Astrocyte of the cerebellum (primary cell): ENCODE measurements around the gene RIMOC1.

Experiments used
- DNase-seq: peaks from one replicate; pipeline ENCODE4 v3.0.0-alpha.2; 2011; ENCODE audit warnings: low read depth
- H3K4me3 ChIP-seq: 2 replicates; pipeline ENCODE4 v1.5.1; 2011; ENCODE audit warnings: mild to moderate bottlenecking, low read depth, low read length, moderate library complexity
- in situ Hi-C: cut with HindIII; loops from 2 replicates; pipeline ENCODE4 v1.10.0; 2017; ENCODE audit warnings: low sequenced_read_pairs
- TF ChIP-seq, protein P1 (sequence below): IDR thresholded peaks from 2 replicates; pipeline ENCODE4 v1.5.1; 2012; ENCODE audit warnings: low read length, low read depth, moderate library complexity, mild to moderate bottlenecking; ENCODE audit errors: missing control alignments

RIMOC1 gene

DNA sequence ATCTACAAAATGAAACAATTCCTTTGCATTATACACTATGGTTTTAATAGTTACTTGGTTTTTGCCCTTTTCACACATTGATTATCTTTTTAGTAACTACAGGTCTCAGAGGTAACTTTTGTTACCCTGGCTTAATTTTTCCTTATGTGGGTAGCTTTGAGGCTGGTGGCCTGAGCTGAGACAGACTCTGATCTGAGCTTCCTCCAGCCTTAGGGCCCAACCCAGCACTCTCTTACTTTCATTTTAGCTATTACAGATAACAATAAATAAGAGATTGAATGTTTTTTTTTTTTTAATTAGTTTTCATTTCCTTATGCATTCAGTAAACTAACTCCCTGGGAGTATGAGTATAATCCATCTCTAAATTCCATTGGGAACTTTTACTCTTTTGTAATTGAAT is 18.9 kb upstream of the RIMOC1 start:
- TF ChIP-seq, protein P1, sequence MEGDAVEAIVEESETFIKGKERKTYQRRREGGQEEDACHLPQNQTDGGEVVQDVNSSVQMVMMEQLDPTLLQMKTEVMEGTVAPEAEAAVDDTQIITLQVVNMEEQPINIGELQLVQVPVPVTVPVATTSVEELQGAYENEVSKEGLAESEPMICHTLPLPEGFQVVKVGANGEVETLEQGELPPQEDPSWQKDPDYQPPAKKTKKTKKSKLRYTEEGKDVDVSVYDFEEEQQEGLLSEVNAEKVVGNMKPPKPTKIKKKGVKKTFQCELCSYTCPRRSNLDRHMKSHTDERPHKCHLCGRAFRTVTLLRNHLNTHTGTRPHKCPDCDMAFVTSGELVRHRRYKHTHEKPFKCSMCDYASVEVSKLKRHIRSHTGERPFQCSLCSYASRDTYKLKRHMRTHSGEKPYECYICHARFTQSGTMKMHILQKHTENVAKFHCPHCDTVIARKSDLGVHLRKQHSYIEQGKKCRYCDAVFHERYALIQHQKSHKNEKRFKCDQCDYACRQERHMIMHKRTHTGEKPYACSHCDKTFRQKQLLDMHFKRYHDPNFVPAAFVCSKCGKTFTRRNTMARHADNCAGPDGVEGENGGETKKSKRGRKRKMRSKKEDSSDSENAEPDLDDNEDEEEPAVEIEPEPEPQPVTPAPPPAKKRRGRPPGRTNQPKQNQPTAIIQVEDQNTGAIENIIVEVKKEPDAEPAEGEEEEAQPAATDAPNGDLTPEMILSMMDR: no peak
- DNase-seq: no peak
- in situ Hi-C loops: no loop called here
- H3K4me3 ChIP-seq: no peak overlapping the region

DNA sequence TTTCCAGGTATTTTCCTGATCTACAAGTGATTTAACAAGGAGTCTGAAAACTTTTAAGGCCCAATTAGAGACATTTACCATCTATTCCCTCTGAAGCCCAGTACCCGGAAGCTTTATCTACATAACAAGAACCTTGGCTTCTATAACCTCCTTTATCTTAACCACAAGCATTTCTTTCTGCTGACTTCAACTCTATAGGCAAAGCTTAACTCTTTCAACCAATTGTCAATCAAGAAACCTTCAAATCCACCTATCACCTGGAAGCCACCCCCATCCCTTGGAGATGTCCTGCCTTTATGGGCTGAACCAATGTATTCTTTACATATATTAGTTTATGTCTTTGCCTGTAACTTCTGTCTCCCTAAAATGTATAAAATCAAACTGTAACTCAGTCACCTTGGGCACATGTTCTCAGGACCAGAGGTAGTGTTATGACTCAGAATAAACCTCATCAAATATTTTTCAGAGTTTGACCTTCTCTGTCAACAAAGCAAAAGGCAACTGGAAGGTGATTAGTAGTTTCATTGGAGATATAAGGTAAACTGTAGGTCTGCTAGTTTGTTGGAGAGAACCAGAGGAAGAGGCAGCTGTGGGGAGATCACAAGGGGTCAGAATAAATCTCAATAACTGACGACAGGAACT is 13.0 kb upstream of the RIMOC1 start:
- H3K4me3 ChIP-seq: no peak overlapping the region
- in situ Hi-C loops: no loop called here
- DNase-seq: no peak
- TF ChIP-seq, protein P1: no peak

DNA sequence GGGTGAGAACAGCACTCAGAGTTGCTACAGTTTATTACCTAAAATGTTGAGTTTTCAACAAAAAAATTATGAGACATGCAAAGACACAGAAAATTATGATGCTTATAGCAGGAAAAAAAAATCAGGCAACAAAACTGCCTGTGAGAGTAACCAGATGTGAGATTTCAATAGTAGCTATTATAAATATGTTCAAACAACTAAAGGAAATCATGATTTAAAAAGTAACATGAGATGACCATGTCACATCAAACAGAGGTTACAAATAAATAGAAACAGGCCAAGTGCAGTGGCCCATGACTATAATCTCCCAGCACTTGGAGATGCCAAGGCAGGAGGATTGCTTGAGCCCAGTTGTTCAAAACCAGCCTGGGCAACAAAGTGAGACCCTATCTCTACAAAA is 12.1 kb upstream of the RIMOC1 start:
- no peak for DNase-seq
- in situ Hi-C loops: no loop called here
- no peak overlapping the region for H3K4me3 ChIP-seq
- TF ChIP-seq, protein P1: no peak

DNA sequence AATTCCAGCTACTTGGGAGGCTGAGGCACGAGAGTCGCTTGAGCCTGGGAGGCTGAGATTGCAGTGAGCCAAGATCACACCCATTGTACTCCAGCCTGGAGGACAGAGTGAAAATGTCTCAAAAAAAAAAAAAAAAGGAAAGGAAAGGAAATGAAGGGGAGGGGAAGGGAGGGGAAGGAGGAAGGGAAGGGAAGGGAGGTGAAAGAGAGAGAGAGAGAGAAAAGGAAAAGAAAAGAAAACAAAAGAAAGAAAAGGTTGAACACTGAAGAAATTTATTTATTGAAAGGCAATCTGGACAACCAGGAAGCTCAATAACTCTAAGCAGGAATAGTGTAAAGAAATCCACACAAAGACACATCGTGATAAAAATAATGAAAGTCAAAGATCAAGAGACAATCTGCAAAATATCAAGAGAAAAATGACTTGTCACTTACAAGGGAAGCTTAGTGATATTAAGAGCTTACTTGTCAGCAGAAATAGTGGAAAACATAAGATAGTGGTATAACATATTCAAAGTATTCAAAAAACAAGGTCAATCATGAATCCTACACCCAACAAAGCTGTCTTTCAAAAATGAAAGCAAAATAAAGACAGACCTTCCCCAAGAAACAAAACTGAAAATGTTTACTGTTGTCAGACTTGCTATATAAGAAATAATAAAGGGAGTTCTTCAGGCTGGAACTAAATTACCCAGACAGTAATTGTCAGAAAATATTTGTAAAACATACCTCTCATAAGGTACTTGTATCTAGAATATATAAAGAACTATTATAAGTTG is 10.9 kb upstream of the RIMOC1 start:
- no peak for DNase-seq
- H3K4me3 ChIP-seq: no peak overlapping the region
- TF ChIP-seq, protein P1: no peak
- in situ Hi-C loops: no loop called here

DNA sequence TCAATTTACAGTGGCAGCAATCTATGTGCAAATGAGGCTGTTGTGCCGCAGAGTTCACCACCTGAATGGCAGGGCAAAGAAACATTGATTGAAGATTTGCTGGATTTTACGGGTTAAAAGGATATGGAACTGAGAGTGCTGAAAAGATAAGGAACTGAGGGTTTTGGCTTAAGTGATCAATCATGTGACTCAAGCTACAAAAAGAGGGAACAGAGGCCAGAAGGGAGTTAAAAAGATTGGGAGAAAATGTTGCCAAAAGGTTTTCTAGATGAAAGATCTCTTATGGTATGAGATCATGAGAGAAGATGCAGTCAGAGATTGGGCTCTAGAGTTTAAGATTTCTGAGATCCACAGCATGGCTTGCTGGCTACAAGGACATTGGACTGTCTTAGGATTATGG is 7.9 kb upstream of the RIMOC1 start:
- in situ Hi-C loops: no loop called here
- TF ChIP-seq, protein P1: no peak
- no peak for DNase-seq
- H3K4me3 ChIP-seq: no peak overlapping the region

DNA sequence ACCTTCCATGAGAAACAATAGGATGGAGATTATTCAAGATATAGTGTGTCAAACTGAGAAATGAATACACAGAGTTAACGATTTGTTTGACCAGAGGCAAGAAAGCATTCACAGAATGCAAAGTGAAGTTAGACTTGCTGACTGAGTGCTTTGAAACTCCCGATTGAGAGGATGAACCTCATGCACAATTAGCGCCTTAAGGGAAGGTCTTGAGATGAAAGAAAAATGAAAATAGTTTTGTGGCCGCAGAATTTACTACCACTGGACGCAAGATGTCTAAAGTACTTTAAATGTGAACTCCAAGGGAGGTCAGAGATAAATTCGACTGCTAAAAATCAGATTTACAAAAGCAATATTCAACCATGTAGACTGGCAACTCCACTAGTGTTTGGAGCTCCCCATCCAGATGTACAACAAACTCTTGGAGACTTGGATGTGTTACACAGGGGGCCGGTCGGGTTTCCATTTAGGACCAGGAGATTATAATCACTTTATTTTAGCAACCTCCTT is 707 bp upstream of the RIMOC1 start:
- in situ Hi-C loops: no loop called here
- TF ChIP-seq, protein P1: no peak
- no peak for DNase-seq

More for the DNA sequence above, 707 bp upstream of the RIMOC1 start:
- peak overlapping the region; percentile 85 for H3K4me3 ChIP-seq
